ENCODE results near the gene VAMP7.

VAMP7 gene

GRCh38 chrX:155891446-155892210, 10.5 kb downstream of the VAMP7 start:
- H3K27ac ChIP-seq (ENCODE audit: low read depth, low read length): no peak overlapping the region
- no peak overlapping the region for H3K4me2 ChIP-seq (ENCODE audit: low read length)
- H3F3A ChIP-seq (ENCODE audit: control insufficient read depth, insufficient read depth): no peaks in the 10 kb centered on the region

DNA sequence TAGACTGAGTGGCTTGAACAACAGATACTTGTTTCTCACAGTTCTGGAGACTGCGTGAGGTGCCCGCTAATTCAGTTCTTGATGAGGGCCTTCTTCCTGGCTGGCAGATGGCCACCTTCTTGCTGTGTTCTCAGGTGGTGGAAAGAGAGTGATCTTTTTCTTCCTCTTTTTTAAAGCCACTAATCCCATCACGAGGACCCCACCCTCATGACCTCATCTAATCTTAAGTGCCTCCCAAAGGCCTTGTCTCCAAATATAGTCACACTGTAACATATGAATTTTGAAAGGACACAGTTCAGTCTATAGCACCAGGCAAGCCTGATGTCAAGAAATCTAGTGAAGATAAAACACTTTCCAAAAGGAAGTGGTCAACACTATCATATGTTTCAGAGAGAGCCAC, 12.4 kb downstream of the VAMP7 start:
- H3K36me3 ChIP-seq (ENCODE audit: control insufficient read depth, low read length): peaks cover 56% of the 10 kb centered on the region

More at GRCh38 chrX:155891446-155892210, 10.5 kb downstream of the VAMP7 start:
- H3K4me1 ChIP-seq (ENCODE audit: control insufficient read depth, low read length): peaks cover 6% of the 10 kb centered on the region
- no peaks in the 10 kb centered on the region for H3K9me3 ChIP-seq (ENCODE audit: control insufficient read depth, insufficient read depth, low read length)
- peaks cover 50% of the 10 kb centered on the region for H3K36me3 ChIP-seq (ENCODE audit: control insufficient read depth, low read length)
- peaks cover 9% of the 10 kb centered on the region for H3K79me2 ChIP-seq (ENCODE audit: control insufficient read depth, low read length)
- no peaks in the 10 kb centered on the region for H4K20me1 ChIP-seq (ENCODE audit: control insufficient read depth, insufficient read depth, low read depth, low read length)
- no peaks in the 10 kb centered on the region for H3K9me2 ChIP-seq (replicated peaks; ENCODE audit: control insufficient read depth, low read length)
- no peaks in the 10 kb centered on the region for H3K27me3 ChIP-seq (ENCODE audit: control insufficient read depth, low read length)
- H3K4me3 ChIP-seq (ENCODE audit: low read length): no peak overlapping the region
- no peak for TF ChIP-seq CTCF (IDR thresholded peaks at IDR 0.05; ENCODE audit: low read depth, low read length, poor library complexity, severe bottlenecking)
- TF ChIP-seq EZH2phosphoT487 (IDR thresholded peaks at IDR 0.05; ENCODE audit: borderline replicate concordance, low read length): no peak

DNA sequence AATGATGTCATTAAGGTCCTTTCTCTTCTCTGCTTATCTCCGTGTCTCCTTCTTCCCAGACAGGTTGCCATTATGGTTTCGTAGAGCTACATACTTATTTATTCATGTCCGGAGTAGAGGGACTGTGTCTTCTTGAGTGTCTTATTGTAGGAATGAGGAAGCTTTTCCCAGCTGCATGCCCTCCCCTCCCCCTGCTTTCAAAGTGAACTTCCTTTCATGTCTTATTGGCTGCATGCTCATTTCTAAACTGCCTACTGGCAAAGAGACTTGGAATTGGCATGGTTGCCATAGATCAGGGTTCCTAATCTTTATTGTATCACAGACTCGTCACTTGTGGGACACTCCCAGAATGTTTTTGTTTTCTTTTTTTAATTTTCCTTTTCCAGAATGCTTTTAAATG, 15.4 kb downstream of the VAMP7 start:
- Histone ChIP-seq H3F3A (ENCODE audit: control insufficient read depth, insufficient read depth) (no peaks in the 10 kb centered on the region), H3K36me3 (ENCODE audit: control insufficient read depth, low read length) (peaks cover 68% of the 10 kb centered on the region), H3K4me3 (ENCODE audit: low read length) (no peak overlapping the region), H3K9me3 (ENCODE audit: control insufficient read depth, insufficient read depth, low read length) (no peaks in the 10 kb centered on the region), H3K9me2 (replicated peaks; ENCODE audit: control insufficient read depth, low read length) (no peaks in the 10 kb centered on the region), H3K27me3 (ENCODE audit: control insufficient read depth, low read length) (no peaks in the 10 kb centered on the region), H4K20me1 (ENCODE audit: control insufficient read depth, insufficient read depth, low read depth, low read length) (no peaks in the 10 kb centered on the region), H3K4me1 (ENCODE audit: control insufficient read depth, low read length) (peaks cover 6% of the 10 kb centered on the region), H3K27ac (ENCODE audit: low read depth, low read length) (no peak overlapping the region), H3K4me2 (ENCODE audit: low read length) (no peak overlapping the region), H3K79me2 (ENCODE audit: control insufficient read depth, low read length) (no peaks in the 10 kb centered on the region)
- TF ChIP-seq EZH2phosphoT487 (IDR thresholded peaks at IDR 0.05; ENCODE audit: borderline replicate concordance, low read length) (no peak), CTCF (IDR thresholded peaks at IDR 0.05; ENCODE audit: low read depth, low read length, poor library complexity, severe bottlenecking) (no peak)

More for the DNA sequence above, 12.4 kb downstream of the VAMP7 start:
- no peak overlapping the region for H3K4me2 ChIP-seq (ENCODE audit: low read length)
- H3K4me3 ChIP-seq (ENCODE audit: low read length): no peak overlapping the region
- no peaks in the 10 kb centered on the region for H3K9me3 ChIP-seq (ENCODE audit: control insufficient read depth, insufficient read depth, low read length)
- no peak overlapping the region for H3K27ac ChIP-seq (ENCODE audit: low read depth, low read length)
- H3F3A ChIP-seq (ENCODE audit: control insufficient read depth, insufficient read depth): no peaks in the 10 kb centered on the region
- no peaks in the 10 kb centered on the region for H4K20me1 ChIP-seq (ENCODE audit: control insufficient read depth, insufficient read depth, low read depth, low read length)
- H3K4me1 ChIP-seq (ENCODE audit: control insufficient read depth, low read length): peaks cover 6% of the 10 kb centered on the region
- no peak for TF ChIP-seq EZH2phosphoT487 (IDR thresholded peaks at IDR 0.05; ENCODE audit: borderline replicate concordance, low read length)
- TF ChIP-seq CTCF (IDR thresholded peaks at IDR 0.05; ENCODE audit: low read depth, low read length, poor library complexity, severe bottlenecking): no peak
- H3K27me3 ChIP-seq (ENCODE audit: control insufficient read depth, low read length): no peaks in the 10 kb centered on the region
- no peaks in the 10 kb centered on the region for H3K9me2 ChIP-seq (replicated peaks; ENCODE audit: control insufficient read depth, low read length)
- H3K79me2 ChIP-seq (ENCODE audit: control insufficient read depth, low read length): no peaks in the 10 kb centered on the region

All from DOHH2 (cell line).